Measurements from ENCODE around the gene AIFM3.

Gene AIFM3

DNA sequence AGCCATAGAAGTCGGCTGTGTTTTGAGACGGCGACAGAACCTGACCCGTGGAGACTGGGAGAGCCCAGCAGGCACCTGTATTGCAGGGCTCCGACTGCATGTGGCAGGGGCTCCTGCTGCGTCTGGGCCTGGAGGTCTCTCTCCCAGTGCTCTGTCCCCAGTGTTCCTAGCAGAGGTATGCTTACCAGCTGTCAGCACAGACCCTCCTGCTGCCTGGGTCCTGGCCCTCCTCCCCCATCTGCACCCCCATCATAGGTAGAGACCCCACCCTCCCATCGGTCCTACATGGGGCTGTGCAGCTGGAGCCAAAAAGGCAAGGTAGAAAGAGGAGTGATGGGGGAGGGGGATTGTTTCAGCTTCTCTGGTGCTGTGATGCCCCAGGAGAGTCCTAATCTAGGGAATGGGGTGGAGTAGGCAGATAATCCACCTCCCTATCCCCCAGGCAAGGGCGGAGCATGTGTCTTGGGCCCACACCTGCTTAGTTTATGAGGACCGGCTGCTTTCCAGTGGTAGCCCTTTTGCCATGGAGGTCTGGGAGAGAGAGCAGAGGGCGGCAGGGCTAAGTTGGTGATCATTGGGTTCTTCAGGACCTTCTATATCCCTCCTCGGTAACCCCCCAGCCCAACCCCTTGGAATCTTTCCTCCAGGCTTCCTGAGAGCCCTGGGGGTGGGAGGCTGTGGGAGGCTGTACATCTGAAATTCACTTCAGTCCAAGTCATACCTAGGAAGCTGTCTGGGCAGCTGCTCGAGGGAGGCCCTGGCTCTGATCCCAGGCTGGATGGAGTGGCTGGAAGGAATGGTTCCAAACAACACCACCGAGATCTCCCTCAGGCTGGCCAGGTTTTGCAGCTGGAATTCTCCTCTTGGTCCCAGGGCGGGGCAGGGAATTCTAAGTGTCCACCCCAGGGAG is 60.0 kb downstream of the AIFM3 start:
- Histone ChIP-seq H3K27me3 (no peaks in the 10 kb centered on the region), H3K9me3 (no peaks in the 10 kb centered on the region), H3K4me1 (peaks cover 5% of the 10 kb centered on the region), H3K36me3 (no peaks in the 10 kb centered on the region), H3K4me3 (ENCODE audit: low read depth, low read length) (no peak overlapping the region)
- no peak for TF ChIP-seq CTCF (IDR thresholded peaks at IDR 0.05; ENCODE audit: low read depth, low read length)
- no peak for DNase-seq

DNA sequence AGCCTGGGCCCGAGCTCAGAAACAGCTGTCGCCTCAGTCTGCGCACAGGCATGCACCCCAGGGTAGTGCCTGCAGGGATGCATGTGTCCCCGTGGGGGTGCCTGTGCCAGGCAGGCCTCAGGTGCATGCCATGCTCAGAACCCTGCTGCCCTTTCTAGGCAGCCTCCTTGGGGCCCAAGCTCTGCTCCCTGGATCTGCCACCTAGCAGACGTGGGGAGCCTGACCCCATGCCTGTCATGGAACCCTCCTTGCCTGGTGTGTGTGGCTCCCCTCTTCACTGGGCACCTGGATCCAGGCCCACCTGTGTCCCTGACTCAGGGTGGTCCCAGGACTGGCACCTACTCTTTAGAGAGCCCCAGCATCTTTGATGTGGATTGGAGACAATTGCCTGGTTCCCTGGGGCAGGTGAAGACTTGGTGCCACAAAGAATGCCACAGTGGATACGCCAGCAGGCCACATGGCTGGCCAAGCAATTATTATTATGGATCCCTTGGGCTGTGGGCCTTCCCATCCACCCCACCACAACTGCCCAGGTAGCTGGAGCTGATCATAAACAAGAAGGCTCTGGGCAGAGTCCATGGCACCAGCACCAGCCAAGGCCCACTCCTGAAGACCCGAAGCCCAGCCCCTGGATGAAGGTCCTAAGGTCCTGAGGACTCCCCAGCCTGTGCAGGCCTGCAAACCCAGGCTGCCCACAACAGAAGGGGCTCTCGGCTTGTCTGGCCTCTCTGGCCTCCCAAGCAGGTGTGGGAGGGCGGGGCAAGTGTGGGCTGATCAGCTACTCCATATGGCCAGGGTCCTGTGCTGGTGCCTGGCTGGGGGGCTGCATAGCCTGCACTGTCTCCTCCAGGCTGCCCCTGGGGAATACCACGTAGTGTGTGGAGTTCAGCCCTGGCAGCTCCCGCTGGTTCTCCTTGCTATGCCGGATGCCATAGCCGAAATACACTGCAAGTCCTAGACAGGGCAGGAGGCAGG is 61.5 kb downstream of the AIFM3 start:
- Histone ChIP-seq H3K4me1 (peaks cover 9% of the 10 kb centered on the region), H3K27me3 (no peaks in the 10 kb centered on the region), H3K4me3 (ENCODE audit: low read depth, low read length) (no peak overlapping the region), H3K36me3 (no peaks in the 10 kb centered on the region), H3K9me3 (no peaks in the 10 kb centered on the region)
- peak; percentile 49 for DNase-seq
- no peak for TF ChIP-seq CTCF (IDR thresholded peaks at IDR 0.05; ENCODE audit: low read depth, low read length)

DNA sequence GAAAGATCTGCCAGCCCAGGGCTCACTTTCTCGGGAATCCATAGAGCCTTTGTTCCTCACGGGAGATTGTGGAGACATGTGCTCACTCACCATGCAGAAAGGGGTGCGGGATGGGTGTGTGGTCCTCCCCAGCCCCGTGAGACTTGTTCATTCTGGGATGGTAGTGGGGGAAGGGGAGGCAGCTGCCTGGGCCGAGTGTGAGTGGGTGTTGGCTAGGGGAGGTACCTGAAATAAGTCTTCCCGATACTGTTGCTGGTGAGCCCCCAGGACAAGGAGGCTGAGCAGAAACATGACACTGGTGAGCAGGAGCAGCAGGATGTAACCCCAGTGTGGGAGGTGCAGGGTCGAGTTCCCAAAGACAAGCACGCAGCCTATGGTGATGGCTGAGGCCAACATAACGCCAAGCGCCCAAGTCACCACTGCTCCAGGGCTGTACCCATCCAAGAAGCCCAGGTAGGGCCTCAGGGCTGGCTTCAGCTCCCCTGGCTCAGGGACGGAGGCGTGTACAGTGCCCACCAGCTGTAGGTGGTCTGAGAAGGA is 62.5 kb downstream of the AIFM3 start:
- Histone ChIP-seq H3K4me3 (ENCODE audit: low read depth, low read length) (no peak overlapping the region), H3K27me3 (no peaks in the 10 kb centered on the region), H3K36me3 (no peaks in the 10 kb centered on the region), H3K4me1 (peaks cover 9% of the 10 kb centered on the region), H3K9me3 (no peaks in the 10 kb centered on the region)
- no peak for TF ChIP-seq CTCF (IDR thresholded peaks at IDR 0.05; ENCODE audit: low read depth, low read length)
- DNase-seq, result no peak

DNA sequence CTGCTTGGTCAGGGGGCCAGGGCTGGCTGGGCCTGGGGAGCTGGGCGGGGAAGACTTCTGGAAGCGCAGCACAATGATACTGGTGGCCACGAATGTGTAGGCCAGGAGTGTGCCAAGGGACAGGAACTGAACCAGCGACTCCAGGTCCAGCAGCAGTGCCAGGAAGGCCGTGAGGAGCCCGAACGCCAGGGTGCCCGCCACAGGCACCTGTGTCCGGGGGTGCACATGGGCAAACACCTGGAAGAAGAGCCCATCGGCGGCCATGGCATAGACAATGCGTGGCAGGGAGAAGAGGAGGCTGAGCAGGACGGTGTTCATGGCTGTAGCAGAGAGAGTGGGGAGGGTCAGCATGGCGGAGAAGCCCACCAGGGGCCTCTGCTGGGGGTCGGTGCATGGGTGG is 63.0 kb downstream of the AIFM3 start:
- no peak for TF ChIP-seq CTCF (IDR thresholded peaks at IDR 0.05; ENCODE audit: low read depth, low read length)
- no peak overlapping the region for H3K4me3 ChIP-seq (ENCODE audit: low read depth, low read length)
- peaks cover 9% of the 10 kb centered on the region for H3K4me1 ChIP-seq
- H3K9me3 ChIP-seq, result no peaks in the 10 kb centered on the region
- DNase-seq, result no peak
- no peaks in the 10 kb centered on the region for H3K36me3 ChIP-seq
- H3K27me3 ChIP-seq, result no peaks in the 10 kb centered on the region

Data from BE2C (cell line).